ENCODE measurements around the gene ZFP1. TPM values are rescaled to one million over a fixed set of nuclear protein-coding genes. Genes with fewer than 3 reads are reported as not detected.

The ZFP1 gene
- total RNA-seq, 4 donors from 2014 or later: 3.1 to 9.1 (median 5.7) TPM

DNA sequence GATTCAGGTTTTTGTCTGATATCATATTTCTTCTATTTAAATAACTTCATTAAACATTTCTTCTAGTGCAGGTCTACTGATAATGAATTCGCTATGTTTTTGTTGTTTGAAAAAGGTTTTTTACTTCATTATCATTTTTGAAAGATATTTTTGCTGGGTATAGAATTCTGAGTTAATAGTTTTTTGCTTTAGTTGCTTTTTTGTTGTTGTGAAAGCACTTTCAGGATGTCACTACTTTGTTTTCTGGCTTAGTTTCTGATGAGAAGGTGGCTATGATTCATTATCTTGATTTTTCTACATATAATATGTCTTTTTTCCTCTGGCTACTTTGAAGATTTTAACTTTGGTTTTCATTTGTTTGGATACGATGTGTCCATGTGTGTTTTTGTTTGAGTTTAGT is 3.5 kb downstream of the ZFP1 start:
- intact Hi-C loops (cut with DNase I): no loop called here
- Histone ChIP-seq H3K4me3 (no peak overlapping the region), H3K27me3 (no peaks in the 10 kb centered on the region), H3K36me3 (peaks cover 0 to 49% (median 0%) of the 10 kb centered on the region in 3 donors), H3K27ac (no peak overlapping the region), H3K4me1 (peaks cover 0 to 12% (median 4%) of the 10 kb centered on the region in 3 donors), H3K9me3 (peaks cover 0 to 14% (median 0%) of the 10 kb centered on the region in 3 donors)
- TF ChIP-seq POLR2A (IDR thresholded peaks at IDR 0.05): no peak
- 43 to 63% methylated on average over 2 of the region's 2 CpGs for WGBS, 2 donors
- no peak for DNase-seq

- Histone ChIP-seq H3K27me3 (no peaks in the 10 kb centered on the region), H3K4me3 (no peak overlapping the region), H3K27ac (no peak overlapping the region), H3K4me1 (peaks cover 0 to 12% (median 4%) of the 10 kb centered on the region in 3 donors), H3K9me3 (peaks cover 0 to 14% (median 0%) of the 10 kb centered on the region in 3 donors), H3K36me3 (peaks cover 0 to 53% (median 0%) of the 10 kb centered on the region in 3 donors)
- intact Hi-C loops (cut with DNase I): no loop called here
- no peak for DNase-seq
- TF ChIP-seq CTCF (IDR thresholded peaks at IDR 0.05) (no peak), POLR2A (IDR thresholded peaks at IDR 0.05) (no peak)
Observed at GRCh38 chr16:75152635-75153034, 4.3 kb downstream of the ZFP1 start.

- intact Hi-C loops (cut with DNase I): no loop called here
- no peaks in the 10 kb centered on the region for H3K4me1 ChIP-seq
- H3K9me3 ChIP-seq: peaks cover 0 to 6% (median 0%) of the 10 kb centered on the region in 3 donors
- peaks cover 0 to 65% (median 0%) of the 10 kb centered on the region in 3 donors for H3K36me3 ChIP-seq
- no peak overlapping the region for H3K4me3 ChIP-seq
- no peaks in the 10 kb centered on the region for H3K27me3 ChIP-seq
- H3K27ac ChIP-seq: no peak overlapping the region
- WGBS, 2 donors: 91% methylated on average over 1 of the region's 1 CpG; no CpG with 5 or more reads in 1 of the 2 donors
- DNase-seq: no peak
- TF ChIP-seq CTCF (IDR thresholded peaks at IDR 0.05): no peak
- TF ChIP-seq POLR2A (IDR thresholded peaks at IDR 0.05): no peak
Observed at GRCh38 chr16:75160386-75160785, 12.1 kb downstream of the ZFP1 start.

DNA sequence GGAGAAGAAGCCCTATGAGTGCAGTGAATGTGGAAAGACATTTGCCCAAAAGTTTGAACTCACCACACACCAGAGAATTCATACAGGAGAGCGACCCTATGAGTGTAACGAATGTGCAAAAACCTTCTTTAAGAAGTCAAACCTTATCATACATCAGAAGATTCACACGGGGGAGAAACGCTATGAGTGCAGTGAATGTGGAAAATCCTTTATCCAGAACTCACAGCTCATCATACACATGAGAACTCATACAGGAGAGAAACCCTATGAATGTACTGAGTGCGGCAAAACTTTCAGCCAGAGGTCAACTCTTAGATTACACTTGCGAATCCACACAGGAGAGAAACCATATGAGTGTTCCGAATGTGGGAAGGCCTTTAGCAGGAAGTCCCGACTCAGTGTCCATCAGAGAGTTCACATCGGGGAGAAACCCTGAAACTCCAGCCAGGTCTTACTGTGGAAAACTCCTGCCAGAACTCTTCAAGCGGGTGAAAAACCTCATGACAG is 21.6 kb downstream of the ZFP1 start:
- Histone ChIP-seq H3K9me3 (peaks cover 0 to 94% (median 53%) of the 10 kb centered on the region in 3 donors), H3K27me3 (no peaks in the 10 kb centered on the region), H3K27ac (no peak overlapping the region), H3K4me3 (no peak overlapping the region), H3K4me1 (no peaks in the 10 kb centered on the region), H3K36me3 (peaks cover 18 to 74% (median 18%) of the 10 kb centered on the region in 3 donors)
- no peak for DNase-seq
- TF ChIP-seq CTCF (IDR thresholded peaks at IDR 0.05) (no peak), POLR2A (IDR thresholded peaks at IDR 0.05) (no peak)
- intact Hi-C loops (cut with DNase I): no loop called here
- 93% methylated on average over 9 of the region's 10 CpGs for WGBS, 2 donors

DNA sequence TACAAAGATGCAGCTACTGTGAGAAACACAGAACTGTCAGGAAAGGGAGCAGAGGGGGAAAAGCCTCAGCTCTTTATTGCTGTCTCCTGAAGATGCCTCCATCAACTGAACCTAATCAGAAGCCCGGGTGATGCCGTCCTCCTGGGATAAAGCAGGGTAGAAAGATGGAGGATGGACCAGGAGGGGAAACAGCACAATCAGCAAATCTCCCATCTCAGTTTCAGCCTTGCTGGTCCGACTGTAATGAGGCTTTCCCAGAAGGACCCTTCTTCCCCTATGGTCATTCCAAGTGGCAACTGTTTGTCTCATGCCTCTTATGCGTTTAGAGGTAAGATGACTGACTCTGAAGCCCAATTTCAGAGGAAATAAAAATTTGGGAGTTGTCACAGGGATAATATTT is 24.3 kb downstream of the ZFP1 start:
- intact Hi-C loops (cut with DNase I): no loop called here
- H3K4me1 ChIP-seq: no peaks in the 10 kb centered on the region
- no peaks in the 10 kb centered on the region for H3K27me3 ChIP-seq
- no peak for DNase-seq
- H3K9me3 ChIP-seq: peaks cover 0 to 96% (median 58%) of the 10 kb centered on the region in 3 donors
- H3K27ac ChIP-seq: no peak overlapping the region
- TF ChIP-seq CTCF (IDR thresholded peaks at IDR 0.05) (no peak), POLR2A (IDR thresholded peaks at IDR 0.05) (no peak)
- 91 to 93% methylated on average over 4 of the region's 4 CpGs for WGBS, 2 donors
- peaks cover 11 to 50% (median 15%) of the 10 kb centered on the region in 3 donors for H3K36me3 ChIP-seq
- no peak overlapping the region for H3K4me3 ChIP-seq

GRCh38 chr16:75175074-75175473 is 26.8 kb downstream of the ZFP1 start:
- no CpG with 5 or more reads among the region's 3 CpGs for WGBS, 2 donors
- Histone ChIP-seq H3K36me3 (peaks cover 1 to 25% (median 3%) of the 10 kb centered on the region in 3 donors), H3K9me3 (peaks cover 0 to 71% (median 35%) of the 10 kb centered on the region in 3 donors), H3K27me3 (no peaks in the 10 kb centered on the region), H3K27ac (no peak overlapping the region), H3K4me1 (no peaks in the 10 kb centered on the region), H3K4me3 (no peak overlapping the region)
- intact Hi-C loops (cut with DNase I): no loop called here
- TF ChIP-seq POLR2A (IDR thresholded peaks at IDR 0.05) (no peak), CTCF (IDR thresholded peaks at IDR 0.05) (no peak)
- DNase-seq: no peak

All from esophagus squamous epithelium (tissue), 5 donors.